Measurements from ENCODE around the gene DLL1.

Gene DLL1

GRCh38 chr6:170283212-170284081, 7.4 kb downstream of the DLL1 start:
- DNase-seq (ENCODE audit: low read depth in 3 of 3) = no peak

GRCh38 chr6:170282512-170283158, 8.2 kb downstream of the DLL1 start:
- DNase-seq (ENCODE audit: low read depth in 3 of 3) = no peak

DNA sequence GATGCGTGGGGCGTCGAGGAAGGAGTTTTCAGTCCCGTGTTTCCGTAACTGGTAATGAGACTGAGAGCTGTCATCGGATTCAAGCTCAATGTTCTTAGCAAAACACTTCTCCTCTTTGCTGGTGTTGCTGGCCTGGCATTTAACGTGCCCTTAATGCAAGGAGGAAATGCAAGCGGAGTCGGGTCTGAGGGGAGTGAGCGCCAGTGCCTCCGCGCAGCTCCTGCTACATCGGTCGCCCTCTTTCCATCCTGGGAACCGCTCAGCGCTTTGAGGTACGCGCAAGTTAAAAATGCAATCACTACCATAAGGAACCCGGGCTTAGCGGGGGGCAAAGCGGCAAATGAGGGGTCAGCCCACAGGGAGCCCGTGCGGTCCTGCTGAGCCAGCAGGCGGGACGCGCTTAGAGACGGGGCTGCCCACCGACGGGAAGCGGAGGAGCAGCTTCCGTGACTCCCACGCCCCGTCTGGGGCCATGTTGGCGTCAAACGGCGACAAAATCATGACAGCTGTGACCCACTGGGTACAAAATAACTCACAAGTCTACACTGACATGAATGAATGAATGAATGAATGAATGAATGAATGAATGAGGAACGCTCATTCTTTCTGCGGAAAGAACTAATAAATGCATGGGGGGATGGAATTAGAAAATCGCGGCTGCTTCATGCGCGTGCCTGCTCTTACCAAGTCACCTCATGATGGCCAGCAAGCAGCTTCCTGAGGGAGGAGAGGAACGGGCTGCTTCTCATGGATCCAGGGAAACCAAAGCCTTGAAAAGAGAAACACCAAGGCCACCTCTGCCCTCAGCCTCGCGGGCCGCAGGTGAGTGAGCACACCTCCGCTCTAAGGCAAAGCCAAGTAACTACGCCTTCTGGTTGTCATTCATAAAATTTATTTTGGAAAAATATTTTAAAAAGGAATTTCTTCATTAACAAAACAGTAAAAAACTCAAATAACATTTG, 9.3 kb downstream of the DLL1 start:
- DNase-seq (ENCODE audit: low read depth in 3 of 3) = no peak

- no peak for DNase-seq (ENCODE audit: low read depth in 3 of 3)
Observed at GRCh38 chr6:170280689-170281045, 10.2 kb downstream of the DLL1 start.

DNA sequence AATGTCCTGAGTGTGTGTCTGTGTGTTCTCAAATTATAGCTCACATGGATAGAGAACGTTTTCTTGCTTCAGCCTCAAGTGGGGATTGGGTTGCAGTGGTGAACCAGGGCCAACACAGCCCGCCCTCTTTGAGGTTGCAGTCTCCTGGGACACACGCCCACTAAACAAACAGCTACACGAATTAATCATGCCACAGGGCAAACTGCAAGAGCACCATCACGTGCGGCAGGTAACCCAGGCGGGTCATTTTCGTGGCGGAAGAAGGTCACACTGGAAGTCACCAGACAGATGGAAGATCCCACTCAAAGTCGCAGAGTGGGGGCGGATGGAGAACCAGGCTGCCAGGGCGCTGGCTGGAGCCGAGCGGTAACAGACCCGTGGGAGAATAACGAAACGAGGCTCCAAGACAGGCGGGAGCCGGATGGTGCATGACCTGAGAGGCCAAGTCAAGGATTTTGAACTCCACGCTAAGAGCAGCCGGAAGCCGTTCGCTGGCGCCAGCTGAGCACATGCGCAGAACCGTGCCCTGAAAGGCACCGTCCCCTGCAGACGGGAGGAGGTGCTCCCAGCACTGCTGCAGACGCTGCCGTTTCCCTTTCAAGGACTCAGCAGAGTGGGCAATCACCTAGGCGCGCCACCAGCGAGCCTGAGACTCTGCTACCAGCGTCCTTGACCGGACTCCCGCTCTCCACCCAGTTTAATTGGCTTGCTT, 10.7 kb downstream of the DLL1 start:
- peak in 1 of 3 experiments; percentile 28 for DNase-seq (ENCODE audit: low read depth in 3 of 3)

- no peak for DNase-seq (ENCODE audit: low read depth in 3 of 3)
Observed at GRCh38 chr6:170279426-170279825, 11.5 kb downstream of the DLL1 start.

DNA sequence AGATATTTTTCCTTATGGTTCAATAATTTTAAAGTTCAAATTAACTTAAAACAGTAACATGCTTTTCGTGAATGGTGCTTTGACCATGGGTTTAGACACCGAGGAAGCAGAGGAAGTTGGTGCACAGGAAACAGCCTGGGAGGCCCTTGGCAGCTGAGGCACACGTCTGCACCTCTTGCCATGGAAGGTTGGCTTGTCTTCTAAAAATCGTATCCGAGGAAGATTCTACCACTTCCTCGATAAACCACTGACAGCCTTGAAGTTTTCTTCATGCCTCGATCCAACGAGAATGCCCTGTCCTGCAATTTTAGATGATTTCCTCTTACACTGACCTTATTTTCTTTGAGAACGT, 12.2 kb downstream of the DLL1 start:
- DNase-seq (ENCODE audit: low read depth in 3 of 3) = no peak

- DNase-seq (ENCODE audit: low read depth in 3 of 3) = no peak
Observed at GRCh38 chr6:170277893-170278742, 12.8 kb downstream of the DLL1 start.

DNA sequence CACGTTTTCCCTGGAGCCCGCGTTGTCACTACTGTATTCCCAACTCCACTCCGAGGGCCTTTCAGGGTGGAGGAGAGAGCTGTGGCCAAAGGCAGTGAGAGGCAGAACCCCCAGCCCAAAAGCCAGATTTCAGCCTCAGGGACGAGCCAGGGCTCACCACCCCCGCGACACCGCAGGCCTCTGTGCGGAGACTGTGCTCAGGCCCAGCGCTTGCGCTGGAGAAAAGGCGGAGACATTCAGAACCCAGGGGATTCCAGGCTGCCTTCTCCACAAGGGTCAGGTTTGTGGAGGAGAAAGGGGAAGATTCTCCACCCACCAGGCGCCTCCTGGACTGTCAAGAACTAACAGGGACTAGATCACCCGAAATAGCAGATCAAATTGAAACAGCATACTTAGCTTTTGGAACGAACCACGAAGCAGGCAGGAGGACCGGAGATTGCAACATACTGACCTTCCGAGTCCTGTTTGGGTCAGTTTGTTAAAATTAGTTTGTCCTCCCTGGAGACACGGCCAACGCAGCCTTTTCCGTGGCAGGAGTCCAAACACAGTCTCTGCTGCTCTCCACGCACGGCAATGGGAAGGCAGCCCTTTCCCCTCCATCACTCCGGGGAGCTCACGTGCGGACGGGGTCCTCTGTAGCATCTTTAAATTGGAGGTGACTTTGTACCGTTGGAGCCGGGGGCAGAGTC, 14.4 kb downstream of the DLL1 start:
- no peak for DNase-seq (ENCODE audit: low read depth in 3 of 3)

GRCh38 chr6:170274713-170275560, 15.9 kb downstream of the DLL1 start:
- no peak for DNase-seq (ENCODE audit: low read depth in 3 of 3)

DNA sequence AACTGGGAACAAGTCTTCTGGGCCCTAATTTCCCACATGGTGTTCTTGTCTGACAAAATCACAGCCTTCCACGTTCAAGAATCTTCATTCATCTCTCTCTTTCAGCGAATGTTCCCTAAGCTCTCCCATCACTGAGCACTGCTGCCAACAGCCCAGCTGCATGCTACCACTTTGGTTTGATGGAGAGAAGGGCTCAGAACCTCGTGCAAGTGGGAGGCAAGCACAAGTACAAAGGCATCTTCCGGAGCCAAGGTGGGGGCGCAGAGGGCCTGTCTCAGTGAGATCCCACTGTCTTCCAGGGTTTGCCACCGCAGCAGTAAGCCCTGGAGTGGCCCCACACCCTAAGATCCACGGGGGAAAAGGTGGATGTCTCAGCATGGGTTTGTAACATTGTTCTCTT, 17.2 kb downstream of the DLL1 start:
- no peak for DNase-seq (ENCODE audit: low read depth in 3 of 3)

DNA sequence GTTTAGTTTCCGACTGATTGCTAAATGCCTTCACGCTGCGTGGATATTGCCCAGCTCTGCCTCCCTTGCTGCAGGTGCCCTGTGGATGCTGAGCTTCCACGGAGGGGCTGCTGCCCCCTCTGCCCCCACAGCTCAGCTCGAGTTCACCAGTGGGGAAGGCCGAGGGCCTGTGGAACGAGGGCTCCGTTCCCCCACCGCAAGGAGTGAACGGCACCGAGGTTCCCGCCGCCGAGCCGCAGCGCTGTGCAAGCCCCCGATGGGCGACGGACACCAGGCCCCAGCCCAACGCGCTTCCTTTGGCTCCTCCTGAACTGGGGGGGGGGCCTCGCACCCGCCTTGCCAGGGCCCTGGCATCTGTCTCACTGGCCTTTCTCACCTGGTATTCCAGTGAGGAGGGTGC, 17.7 kb downstream of the DLL1 start:
- no peak for DNase-seq (ENCODE audit: low read depth in 3 of 3)

DNA sequence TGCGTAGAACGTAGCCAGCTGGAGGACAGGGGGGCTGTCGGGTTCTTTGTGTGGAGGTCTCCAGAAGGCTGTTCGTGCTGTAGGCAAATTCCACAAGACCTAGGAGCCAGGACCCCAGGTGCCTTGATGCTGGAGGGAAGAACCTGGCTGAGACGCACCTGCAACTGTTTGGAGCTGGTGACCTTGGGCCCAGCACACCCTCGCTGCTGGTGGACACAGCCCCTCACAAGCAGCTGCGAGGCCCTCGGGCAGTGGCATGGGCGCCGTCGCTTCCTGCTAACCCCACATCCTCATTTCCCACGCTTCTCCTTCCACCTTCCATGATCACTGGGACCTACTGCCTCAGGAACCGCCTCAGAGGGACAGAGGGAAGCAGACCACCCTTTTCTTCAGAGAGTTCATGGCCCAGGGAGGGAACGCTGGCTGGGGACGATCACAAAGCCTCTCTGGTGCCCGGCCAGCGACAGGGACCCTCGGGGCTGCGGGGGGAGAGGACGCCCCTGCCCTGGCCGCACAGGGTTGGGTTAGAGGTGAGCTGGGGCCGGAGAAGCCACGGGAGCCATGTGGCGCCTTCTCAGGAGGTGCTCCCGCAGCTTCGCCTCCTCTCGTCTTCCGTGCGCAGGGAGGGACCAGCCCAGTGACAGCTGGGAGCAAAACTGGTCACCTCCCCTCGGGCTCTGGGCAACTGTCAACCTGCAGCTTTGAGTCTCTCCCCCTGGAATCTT, 18.4 kb downstream of the DLL1 start:
- no peak for DNase-seq (ENCODE audit: low read depth in 3 of 3)

DNA sequence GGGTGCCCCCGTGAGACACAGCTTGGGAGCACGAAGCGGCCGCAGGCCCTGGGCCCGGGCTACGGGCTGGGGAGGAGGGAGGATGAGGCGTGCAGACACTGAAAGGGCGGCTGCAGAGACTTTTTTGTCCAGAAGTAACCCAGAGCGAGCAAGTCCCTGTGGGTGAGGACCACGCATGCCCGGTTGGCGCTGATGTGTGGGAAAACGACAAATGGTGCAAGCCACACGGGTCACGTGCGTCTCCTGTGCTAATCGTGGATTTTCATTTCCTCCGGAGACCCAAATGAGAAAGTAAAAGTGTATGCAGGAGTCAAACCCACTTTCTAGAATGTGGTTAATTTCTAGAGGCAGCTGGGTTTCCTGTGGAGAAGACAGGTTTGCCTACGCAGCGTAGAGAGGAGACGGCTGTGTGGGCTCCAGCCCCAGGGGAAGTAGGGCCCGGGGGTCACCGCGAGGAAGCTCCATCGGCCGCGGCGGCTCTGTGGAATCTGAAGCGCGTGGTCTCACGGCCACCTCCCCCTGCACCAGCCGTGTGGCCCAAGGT, 19.0 kb downstream of the DLL1 start:
- peak; percentile 51 to 81 (median 55) for DNase-seq (ENCODE audit: low read depth in 3 of 3)

- DNase-seq (ENCODE audit: low read depth in 3 of 3) = no peak
Observed at GRCh38 chr6:170270984-170271593, 19.8 kb downstream of the DLL1 start.

DNA sequence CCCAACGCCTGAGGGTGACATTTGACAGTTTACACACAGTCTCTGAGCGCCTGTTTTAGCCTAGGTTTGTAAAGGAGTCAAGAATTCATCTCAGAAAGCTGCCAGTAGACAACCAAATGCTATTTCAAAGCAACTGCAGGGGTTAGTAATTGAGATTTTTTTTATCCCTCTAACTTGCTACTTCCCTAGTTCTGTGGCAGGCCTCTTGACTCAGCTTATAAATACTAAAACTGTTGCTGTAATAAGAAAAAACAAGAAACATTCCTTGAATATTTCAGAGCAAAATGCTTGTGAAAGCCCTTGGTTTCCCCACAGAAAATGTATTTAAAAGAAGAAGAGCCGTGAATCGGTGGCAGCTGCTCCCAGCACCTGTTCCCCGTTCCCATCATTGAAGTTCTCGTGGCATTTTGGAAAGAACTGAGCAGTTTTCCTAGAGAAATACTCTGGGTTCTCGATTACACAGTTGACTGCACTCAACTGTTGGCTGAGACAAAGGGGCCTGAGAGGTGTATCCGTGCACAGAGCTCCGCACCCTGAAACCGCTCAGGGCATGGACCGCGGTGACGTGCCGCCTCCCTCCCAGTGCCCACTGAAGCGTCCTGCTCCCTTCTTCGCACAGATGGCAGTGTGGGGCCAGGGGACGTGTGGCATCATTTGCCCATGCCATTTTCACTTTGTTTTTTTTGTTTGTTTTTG, 20.9 kb downstream of the DLL1 start:
- DNase-seq (ENCODE audit: low read depth in 3 of 3) = no peak

All from stimulated activated CD4-positive, alpha-beta T cell treated with anti-CD3 and anti-CD28 coated beads, TNF-alpha, amount 100 ng/mL, for 24 hours (primary cell).